Cardiac muscle cell (in vitro differentiated cells and primary cell): ENCODE data around the gene OR8A1. TPM values are rescaled to one million over a fixed set of nuclear protein-coding genes. Genes with fewer than 3 reads are reported as not detected.
A peak's percentile ranks its signal among the peaks of the same experiment; 100 is the strongest.

ENCODE experiments used
- DNase-seq, 2 donors: peaks; one replicate each; pipeline versions ENCODE4 v3.0.0 to v3.0.0-alpha.2; 2010 to 2017; ENCODE audit warnings: low read depth in 1 of 2, low spot score in 1 of 2
- H3K27ac ChIP-seq: fragments of 200-600 bp; sonication (generic); 2 replicates; pipeline ENCODE4 v1.5.1; 2016
- H3K27me3 ChIP-seq: fragments of 200-600 bp; sonication (generic); 2 replicates; pipeline ENCODE4 v1.6.0; 2016; ENCODE audit warnings: control low read depth
- H3K36me3 ChIP-seq: fragments of 200-600 bp; sonication (generic); 2 replicates; pipeline ENCODE4 v1.5.1; 2016; ENCODE audit warnings: control low read depth
- H3K4me1 ChIP-seq: fragments of 200-600 bp; sonication (generic); 2 replicates; pipeline ENCODE4 v1.8.1; 2017; ENCODE audit warnings: low read depth, mild to moderate bottlenecking, mixed run types
- H3K4me3 ChIP-seq: fragments of 200-600 bp; sonication (generic); 2 replicates; pipeline ENCODE4 v1.5.1; 2016; ENCODE audit warnings: mild to moderate bottlenecking
- H3K9me3 ChIP-seq: fragments of 200-600 bp; sonication (generic); 2 replicates; pipeline ENCODE4 v1.5.1; 2017; ENCODE audit warnings: low read depth, mild to moderate bottlenecking, control low read depth
- polyA plus RNA-seq: library from polyadenylated mRNA; unstranded; fragments of >200 nt; fragmentation: Nextera tagmentation; extraction: Ambion mirVana; gene quantifications from 2 replicates; pipeline ENCODE4 v1.2.1, GENCODE V29; 2016
- total RNA-seq: library from RNA; depleted of rRNA; stranded (reverse); fragments of >200 nt; gene quantifications from 2 replicates; pipeline ENCODE4 v1.2.3, GENCODE V29; 2016
- TF ChIP-seq, protein P1 (sequence below): IDR thresholded peaks from 2 replicates; pipeline ENCODE4 v1.5.1; 2012; ENCODE audit warnings: low read depth, mild to moderate bottlenecking, low read length

Gene OR8A1
- total and polyA plus RNA-seq, 2 experiments from 2014 or later = not detected

DNA sequence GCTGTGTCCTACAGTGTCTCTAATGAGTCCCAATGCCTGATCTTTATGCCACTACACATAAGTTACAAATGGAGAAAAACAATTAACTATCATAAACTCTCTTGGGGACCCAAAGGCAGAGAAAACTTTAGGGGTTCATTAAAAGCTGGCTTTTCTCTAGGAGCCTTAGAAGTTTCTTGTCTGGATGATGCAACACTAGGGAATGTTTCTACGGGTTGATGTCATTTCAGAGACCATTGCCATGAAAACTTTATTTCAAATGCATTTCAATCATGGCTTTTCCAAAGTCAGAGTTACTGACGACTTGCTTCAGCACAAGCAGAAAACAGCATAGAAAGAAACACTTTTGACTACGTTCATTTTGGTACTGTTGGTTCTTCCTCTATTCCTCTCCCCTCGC is 17.8 kb upstream of the OR8A1 start:
- Histone ChIP-seq H3K4me3 (no peak overlapping the region), H3K4me1 (no peaks in the 10 kb centered on the region), H3K36me3 (no peaks in the 10 kb centered on the region), H3K27ac (no peak overlapping the region), H3K9me3 (no peaks in the 10 kb centered on the region), H3K27me3 (no peaks in the 10 kb centered on the region)
- TF ChIP-seq, protein P1, sequence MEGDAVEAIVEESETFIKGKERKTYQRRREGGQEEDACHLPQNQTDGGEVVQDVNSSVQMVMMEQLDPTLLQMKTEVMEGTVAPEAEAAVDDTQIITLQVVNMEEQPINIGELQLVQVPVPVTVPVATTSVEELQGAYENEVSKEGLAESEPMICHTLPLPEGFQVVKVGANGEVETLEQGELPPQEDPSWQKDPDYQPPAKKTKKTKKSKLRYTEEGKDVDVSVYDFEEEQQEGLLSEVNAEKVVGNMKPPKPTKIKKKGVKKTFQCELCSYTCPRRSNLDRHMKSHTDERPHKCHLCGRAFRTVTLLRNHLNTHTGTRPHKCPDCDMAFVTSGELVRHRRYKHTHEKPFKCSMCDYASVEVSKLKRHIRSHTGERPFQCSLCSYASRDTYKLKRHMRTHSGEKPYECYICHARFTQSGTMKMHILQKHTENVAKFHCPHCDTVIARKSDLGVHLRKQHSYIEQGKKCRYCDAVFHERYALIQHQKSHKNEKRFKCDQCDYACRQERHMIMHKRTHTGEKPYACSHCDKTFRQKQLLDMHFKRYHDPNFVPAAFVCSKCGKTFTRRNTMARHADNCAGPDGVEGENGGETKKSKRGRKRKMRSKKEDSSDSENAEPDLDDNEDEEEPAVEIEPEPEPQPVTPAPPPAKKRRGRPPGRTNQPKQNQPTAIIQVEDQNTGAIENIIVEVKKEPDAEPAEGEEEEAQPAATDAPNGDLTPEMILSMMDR = no peak
- no peak for DNase-seq

DNA sequence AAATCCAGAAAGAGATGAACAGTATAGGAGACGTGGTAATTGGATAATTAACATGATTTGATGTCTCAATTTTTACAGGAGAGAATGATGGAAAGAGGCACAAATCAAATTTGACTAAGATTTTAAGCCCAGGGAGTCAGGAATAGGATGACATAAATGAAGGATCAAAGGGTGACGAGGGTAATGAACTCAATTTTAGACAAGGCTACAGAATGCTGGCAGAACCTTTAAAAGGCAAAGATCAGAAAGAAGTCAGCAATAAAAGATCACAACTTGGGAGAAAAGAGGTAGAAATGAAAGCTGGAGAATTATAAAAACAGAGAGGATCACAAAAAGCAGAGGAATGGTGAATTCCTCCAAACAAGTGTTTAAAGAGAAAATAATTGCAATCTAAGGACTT is 13.0 kb upstream of the OR8A1 start:
- TF ChIP-seq, protein P1 = no peak

DNA sequence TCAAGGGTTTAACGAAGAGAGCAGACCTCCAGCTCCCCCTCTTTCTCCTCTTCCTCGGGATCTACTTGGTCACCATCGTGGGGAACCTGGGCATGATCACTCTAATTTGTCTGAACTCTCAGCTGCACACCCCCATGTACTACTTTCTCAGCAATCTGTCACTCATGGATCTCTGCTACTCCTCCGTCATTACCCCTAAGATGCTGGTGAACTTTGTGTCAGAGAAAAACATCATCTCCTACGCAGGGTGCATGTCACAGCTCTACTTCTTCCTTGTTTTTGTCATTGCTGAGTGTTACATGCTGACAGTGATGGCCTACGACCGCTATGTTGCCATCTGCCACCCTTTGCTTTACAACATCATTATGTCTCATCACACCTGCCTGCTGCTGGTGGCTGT is 363 bp downstream of the OR8A1 start:
- no peaks in the 10 kb centered on the region for H3K27me3 ChIP-seq
- H3K36me3 ChIP-seq = no peaks in the 10 kb centered on the region
- no peak overlapping the region for H3K4me3 ChIP-seq
- no peaks in the 10 kb centered on the region for H3K9me3 ChIP-seq
- H3K4me1 ChIP-seq = no peaks in the 10 kb centered on the region
- TF ChIP-seq, protein P1 = no peak
- DNase-seq = no peak
- no peak overlapping the region for H3K27ac ChIP-seq

More for the DNA sequence above, 13.0 kb upstream of the OR8A1 start:
- DNase-seq = no peak
- no peaks in the 10 kb centered on the region for H3K27me3 ChIP-seq
- H3K4me3 ChIP-seq = no peak overlapping the region
- no peaks in the 10 kb centered on the region for H3K36me3 ChIP-seq
- H3K9me3 ChIP-seq = no peaks in the 10 kb centered on the region
- H3K27ac ChIP-seq = no peak overlapping the region
- no peaks in the 10 kb centered on the region for H3K4me1 ChIP-seq

DNA sequence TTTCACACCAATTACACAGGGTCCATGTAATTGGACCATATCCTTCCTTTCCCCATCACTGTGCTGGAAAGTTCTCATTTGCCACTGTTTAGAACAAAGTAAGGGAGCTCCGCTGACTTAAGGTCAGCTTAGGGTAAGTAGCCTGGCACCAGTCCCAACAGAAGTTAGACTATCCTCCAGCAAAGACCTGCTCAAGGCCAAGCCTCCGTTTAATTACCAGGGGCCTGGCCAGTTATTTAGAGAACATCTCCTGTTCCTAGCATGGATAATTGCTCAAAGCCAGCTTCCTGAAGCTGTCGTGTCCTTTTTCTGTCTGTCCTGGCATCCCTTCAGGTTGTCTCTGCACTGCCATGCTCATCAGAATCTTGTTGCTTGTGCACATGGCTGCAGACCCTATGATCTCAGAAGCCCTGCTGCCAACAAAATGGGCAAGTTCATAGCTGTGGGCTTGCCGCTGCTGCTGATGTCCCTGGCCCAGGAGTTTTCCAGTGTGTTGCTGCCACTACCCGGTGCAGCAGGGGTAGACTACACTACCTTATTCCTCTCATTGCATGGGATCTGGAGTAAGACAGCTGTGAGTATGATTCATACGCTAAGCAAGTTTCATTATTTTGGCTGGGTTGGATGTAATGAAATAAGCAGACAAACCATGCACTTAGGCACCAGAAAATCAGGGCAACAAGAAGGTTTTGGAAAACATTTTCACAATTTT is 8.1 kb downstream of the OR8A1 start:
- Histone ChIP-seq H3K4me3 (no peak overlapping the region), H3K27ac (no peak overlapping the region), H3K36me3 (no peaks in the 10 kb centered on the region), H3K27me3 (no peaks in the 10 kb centered on the region), H3K9me3 (no peaks in the 10 kb centered on the region), H3K4me1 (no peaks in the 10 kb centered on the region)
- TF ChIP-seq, protein P1 = no peak
- peak in 1 of 2 donors; percentile 47 for DNase-seq

DNA sequence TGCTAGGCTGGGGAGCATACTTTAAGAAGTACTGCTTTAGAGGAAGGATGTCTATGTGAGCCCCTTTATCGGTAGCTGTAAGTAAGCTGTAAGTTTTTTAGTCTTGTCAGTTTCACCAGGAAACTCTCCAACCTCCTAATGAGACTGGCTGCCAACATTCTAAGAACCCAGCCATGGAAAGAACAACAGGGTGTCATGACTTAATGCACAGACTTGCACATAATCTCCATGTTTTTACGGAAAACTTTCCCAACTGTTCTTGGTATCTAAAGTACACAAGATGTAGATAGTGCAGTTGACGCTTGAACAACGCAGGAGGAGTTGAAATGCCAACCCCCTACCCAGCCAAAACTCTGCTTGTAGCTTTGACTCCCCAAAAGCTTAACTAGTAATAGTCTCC is 9.0 kb downstream of the OR8A1 start:
- no peaks in the 10 kb centered on the region for H3K4me1 ChIP-seq
- H3K4me3 ChIP-seq = no peak overlapping the region
- TF ChIP-seq, protein P1 = no peak
- H3K27ac ChIP-seq = no peak overlapping the region
- no peaks in the 10 kb centered on the region for H3K36me3 ChIP-seq
- no peaks in the 10 kb centered on the region for H3K27me3 ChIP-seq
- peak in 1 of 2 donors; percentile 77 for DNase-seq
- no peaks in the 10 kb centered on the region for H3K9me3 ChIP-seq
